Stimulated activated CD4-positive, alpha-beta T cell treated with anti-CD3 and anti-CD28 coated beads, Interleukin-15, amount 100 ng/mL, for 48 hours (primary cell): ENCODE measurements around the gene LDLRAD2.

Source experiments
- DNase-seq, 2 donors: peaks; one replicate each; pipeline ENCODE4 v3.0.0-alpha.2; 2020; ENCODE audit warnings: low read depth in 2 of 2

Gene LDLRAD2

GRCh38 chr1:21842606-21843162 lies 30.6 kb downstream of the LDLRAD2 start:
- no peak for DNase-seq

DNA sequence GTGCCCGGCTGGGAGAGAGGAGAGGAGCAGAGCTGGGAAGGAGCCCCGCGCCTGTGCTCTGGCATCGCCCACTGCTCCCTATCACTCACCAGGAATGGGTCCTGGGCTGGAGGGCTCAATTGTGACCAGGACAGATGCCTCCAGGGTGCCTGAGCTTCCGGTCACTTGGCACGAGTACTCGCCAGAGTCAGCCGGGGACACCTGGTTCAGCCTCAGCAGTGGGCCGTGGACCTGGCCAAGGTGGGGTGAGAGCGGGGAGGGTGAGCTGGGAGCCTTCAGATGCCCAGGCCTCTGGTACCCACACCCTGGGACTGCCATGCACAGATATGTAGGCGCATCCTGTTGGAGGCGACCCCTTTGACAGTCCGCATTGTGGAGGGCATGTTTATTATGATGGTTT lies 31.1 kb downstream of the LDLRAD2 start:
- no peak for DNase-seq

DNA sequence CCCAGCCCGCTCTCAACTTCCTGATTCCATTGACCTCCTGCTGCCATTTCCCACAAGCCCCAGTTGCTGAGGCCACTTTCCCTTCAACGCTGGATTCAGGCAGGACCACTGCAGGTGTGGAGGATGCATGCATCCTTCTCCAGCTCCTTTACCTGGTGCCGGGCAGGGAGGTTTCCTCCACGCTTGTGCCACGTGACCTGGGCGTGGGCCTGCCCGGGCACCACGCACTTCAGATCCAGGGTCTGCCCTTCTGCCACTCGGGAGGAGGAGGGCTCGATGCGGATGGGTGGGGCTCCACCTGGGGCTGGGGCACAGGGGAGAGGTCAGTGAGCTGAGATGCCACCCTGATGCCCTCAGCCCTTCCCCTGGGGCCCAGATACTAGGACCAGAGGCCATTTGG lies 31.9 kb downstream of the LDLRAD2 start:
- DNase-seq: no peak

DNA sequence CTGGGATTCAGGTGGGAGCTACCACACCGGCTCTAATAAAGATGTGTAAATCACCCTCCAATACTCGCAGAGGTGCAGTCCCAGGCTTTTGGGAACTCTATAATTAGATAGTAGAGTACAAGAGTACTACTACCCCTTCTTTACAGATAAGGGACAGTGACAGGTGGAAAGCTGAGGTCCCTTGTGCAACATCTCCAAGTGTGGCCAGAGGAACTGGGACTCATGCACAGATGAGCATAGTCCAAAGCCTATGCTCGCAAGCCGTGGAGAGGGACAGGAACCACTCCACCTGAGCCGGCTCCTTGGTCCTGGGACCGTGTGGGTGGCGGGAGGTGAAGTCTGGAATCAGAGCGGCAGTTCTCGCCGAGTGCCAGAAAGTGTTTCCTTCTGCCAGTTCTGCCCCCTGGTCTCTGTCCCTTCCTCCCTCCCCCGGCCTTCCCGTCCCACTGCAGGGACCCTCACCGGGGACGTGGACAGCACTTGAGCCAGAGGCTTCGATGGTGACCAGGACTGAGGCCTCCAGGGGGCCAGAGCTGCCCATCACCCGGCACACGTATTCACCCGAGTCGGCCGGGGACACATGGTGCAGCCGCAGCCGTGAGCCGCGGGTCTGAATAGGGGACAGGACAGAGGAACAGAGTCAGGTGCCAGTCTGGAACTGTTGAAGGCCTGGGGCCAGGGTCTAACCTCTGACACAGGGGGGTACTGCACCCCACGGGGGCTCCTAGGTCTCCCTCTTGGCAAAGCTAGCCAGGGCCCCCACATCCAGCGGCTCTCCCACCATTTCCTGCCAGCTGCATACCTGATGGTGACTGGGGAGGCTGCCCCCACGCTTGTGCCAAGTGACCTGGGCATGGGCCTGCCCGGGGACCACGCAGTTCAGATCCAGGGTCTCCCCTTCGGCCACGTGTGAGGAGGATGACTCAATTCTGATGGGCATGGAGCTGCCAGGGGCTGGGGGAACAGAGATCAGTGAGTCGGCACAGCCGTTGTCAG lies 33.9 kb downstream of the LDLRAD2 start:
- DNase-seq: no peak

DNA sequence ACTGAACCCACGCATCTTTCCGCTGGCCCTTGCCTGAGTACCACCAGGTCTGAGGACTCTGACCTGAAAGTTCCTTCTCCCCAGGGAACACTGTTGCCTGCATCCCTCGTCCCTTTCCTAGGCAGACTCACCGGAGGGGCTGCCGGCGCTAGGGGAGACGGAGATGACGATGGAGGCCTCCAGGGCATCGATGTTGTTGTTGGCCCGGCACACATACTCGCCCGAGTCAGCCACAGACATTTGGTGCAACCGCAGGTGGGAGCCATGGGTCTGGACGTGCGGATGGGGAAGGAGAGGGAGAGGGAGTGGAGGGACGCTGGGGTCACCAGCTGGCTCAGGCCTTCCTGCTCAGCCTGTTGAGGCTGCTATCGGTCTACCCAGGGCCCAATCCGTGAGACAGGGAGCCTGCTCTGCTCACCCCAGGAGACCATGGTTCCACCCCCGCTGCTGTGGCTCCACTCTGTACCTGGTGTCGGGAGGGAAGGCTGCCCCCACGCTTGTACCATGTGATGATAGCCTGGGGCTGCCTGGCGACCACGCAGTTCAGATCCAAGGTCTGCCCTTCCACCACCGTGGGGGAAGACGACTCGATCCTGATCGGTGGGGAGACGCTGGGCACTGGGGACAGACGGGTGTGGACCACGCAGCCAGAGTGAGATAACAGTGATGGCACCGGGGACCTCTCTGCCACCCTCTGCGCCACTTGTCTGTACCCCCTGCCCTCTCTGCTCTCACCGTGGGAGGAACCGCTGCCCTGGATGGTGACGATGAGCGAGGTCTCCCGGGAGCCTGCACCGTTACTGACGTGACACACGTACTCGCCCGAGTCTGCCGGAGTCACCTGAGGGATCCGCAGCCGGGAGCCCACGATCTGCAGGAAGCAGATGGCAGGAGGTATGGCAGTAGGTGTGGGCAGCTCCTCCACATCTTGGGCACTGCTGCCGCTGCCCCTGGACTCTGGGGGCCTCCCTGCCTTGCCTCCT lies 35.4 kb downstream of the LDLRAD2 start:
- DNase-seq: no peak

DNA sequence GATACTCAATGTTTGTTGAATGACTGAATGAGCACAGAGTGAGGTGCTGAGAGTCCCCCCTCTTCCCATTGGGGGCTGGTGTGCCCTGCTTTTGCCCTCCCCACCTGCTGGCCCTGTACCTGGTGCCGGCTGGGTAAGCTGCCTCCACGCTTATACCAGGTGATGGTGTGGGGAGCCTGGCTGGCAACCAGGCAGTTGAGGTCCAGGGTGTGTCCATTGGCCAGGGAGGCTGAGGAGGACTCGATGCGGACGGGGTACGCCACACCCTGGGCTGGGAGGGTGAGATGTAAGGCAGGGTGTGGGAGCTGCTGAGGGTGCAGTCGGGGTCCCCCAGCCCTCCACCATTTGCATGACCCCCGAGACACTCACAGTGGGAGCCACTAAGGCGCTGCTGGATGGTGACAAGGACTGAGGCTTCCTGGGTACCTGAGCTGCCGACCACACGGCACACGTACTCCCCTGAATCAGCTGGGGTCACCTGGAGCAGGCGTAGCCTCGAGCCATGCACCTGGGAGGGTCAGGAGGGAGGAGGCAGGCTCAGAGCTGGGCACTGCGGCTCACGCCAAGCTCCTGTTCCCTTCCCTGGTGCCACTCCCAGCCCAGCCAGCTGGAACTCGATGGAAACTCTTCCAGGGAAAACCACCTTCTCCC lies 36.6 kb downstream of the LDLRAD2 start:
- no peak for DNase-seq

GRCh38 chr1:21849909-21850576 lies 38.0 kb downstream of the LDLRAD2 start:
- DNase-seq: no peak

- DNase-seq: no peak
Observed at GRCh38 chr1:21851430-21852250, 39.6 kb downstream of the LDLRAD2 start.

DNA sequence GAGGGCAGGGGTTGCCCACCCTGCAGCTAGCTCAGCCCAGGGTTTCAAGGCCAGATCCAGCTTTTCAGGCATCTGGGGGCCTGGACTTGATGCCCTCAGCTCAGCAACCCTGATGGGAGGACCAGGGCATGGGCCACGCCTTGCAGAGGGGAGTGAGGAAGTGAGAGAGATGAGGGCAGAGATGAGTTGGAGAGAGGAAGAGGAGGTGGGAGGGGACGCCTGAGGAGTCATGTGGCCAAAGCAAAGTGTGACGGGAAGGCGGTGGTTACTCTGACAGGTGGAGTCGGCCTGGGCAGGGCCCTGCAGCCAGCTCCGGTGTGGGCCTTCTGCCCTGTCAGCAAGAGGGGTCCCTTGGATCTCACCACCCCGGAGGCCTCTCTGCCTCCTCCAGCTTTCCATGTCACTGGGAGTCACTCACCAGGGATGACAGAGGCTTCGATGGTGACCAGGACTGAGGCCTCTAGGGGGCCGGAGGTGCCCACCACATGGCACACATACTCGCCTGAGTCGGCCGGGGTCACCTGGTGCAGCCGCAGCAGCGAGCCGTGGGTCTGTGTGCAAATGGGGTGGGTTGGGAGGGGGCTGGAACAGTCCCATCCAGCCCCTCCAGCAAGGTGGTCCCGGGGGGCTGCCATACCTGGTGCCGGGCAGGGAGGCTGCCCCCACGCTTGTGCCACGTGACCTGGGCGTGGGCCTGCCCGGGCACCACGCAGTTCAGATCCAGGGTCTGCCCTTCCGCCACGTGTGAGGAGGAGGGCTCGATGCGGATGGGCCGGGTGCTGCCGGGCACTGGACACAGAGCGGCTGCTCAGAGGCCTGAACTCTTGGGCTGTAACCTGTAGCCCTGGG lies 40.4 kb downstream of the LDLRAD2 start:
- no peak for DNase-seq

GRCh38 chr1:21853131-21853427 lies 41.0 kb downstream of the LDLRAD2 start:
- no peak for DNase-seq

DNA sequence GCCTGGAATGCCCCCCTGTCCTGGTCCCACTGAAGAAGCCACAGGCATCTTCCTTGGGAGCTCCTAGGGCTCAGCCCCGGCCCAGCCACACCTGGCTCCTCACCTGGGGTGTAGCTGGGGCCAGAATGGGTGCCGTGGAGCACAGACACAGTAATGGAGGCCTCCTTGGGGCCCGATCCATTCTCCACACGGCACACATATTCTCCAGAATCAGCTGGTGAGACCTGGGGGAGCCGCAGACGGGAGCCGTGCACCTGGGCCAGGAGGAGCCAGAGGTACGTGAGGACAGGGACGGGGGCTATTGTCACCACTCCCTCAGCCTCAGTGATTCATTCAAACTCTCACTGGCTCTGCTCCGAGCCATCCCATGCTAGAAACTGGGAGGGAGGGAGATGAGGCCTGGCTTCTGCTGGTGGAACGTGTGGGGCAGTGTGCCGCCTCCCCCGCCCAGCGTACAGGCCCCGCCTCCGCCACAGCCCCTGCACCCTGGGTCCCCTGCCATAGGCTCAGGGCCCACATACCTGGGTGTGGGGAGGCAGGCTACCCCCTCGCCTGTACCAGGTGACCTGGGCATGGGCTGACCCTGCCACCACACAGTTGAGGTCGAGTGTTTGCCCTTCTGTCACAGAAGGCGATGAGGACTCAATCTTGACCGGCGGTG lies 42.2 kb downstream of the LDLRAD2 start:
- DNase-seq: no peak

DNA sequence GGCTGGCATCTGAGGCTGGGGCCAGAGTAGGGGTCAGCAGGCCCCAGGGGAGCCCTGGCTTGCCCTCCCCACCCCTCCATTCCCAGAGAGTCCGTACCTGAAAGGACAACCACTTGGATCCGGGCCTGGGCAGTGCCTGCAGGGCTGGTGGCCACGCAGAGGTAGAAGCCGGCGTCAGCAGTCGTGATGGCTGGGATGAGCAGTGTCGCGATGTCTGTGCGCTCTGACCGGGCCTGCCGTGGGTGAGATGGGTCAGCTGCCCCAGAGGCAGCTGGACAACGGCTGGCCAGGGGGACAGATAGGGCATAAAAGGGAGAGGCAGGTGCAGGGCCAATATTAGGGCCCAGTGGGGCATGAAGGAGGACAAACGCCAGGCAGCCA lies 42.7 kb downstream of the LDLRAD2 start:
- DNase-seq: no peak

DNA sequence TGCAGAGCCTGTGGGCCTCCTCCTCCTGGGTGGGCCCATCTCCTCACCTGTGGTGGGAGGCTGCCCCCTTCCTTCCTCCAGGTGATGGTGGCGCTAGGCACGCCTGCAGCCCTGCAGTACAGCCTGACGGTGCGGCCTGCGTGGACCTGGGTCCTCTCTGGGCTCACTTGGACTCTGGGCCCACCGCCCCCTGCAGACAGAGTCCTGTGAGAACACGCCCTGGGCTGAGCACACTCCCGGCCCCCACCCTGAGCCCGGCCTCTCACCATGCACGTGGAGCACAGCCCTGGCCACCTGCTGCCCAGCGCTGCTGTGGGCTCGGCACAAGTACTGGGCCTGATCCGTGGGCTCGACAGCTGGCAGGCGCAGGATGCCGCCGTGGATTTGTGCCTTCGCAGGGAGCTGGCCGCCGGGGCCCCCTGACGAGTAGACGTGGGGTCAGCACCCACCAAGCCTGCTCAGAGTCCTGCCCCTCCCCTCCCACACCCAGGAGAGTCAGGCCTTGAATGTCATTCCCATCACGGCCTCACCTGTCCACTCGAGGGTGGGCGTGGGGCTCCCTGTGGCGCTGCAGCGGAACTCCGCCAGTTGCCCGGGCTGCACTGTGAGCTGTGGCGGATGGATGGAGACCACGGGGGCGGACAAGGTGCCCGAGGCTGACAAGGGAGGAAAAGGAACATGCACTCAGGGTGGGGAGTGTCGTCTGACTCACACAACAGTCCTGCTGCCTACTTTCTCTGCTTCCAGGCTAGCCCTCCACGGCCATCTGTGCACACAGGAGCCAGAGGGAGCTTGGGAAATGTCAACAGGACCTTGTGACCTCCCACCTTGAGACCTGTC lies 43.4 kb downstream of the LDLRAD2 start:
- DNase-seq: no peak

- no peak for DNase-seq
Observed at GRCh38 chr1:21857142-21857839, 45.2 kb downstream of the LDLRAD2 start.

DNA sequence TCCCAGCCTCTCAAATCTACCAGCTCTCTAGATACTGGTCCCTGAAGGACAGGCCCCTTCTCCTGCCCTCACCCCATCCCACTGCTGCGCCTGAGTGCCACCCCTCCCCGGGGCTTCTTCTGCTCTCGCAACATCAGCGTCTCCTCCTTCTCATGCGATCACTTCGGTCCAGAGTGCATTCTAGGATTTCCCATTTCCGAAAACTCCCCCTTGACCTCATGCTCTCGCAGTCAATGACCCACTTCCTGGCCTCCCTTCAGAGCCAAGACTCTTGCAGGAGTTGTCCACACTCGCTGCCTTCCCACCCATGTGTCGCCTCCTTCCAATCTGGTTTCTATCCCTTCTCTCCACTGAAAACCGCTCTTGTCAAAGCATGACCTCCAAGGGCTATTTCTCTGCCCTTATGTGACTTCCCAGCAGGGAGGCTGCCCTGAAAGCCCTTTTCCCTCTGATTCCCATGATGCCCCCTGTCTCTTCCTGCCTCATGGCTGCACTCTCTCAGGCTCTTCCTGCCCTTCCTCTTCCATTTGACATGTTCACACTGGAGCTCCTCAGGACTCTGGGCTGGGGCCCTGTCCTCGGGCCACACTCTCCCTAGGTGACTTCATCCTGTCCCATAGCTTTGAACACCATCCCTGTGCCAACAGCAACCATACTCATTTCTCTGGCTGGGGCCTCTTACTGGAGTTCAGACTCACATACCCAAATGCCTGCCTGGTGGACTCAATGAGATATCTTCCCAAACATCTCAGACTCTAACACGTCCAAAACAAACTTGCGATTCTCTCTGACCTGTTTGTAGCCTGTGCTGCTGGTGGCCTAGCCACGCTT lies 46.0 kb downstream of the LDLRAD2 start:
- no peak for DNase-seq

DNA sequence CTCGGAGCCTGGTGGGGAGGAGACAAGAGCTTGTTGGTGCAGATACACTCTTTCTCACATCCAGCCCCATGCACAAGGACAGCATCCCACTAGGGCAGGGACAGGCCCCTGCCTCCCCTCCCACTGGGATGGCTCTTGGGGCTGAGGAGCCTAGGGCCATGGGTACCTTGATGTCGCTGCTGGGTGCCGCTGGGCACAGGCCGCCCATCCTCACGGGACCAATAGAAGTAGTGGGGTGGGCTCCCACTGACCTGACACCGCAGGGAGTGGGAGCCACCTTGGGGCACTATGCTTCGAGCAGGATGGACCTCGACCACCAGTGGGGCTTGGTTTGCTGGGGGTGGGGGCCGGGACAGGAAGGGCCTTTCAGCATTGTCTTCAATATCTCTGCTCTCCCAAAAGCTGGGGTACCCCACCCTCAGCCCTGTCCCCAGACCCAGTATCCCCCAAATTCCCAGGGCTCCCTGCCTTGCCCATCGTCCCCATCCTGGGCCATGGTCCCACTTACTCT lies 47.7 kb downstream of the LDLRAD2 start:
- DNase-seq: no peak
